CD14-positive monocyte (primary cell): Measurements from ENCODE around the gene ABCB1. TPM values are rescaled to one million over a fixed set of nuclear protein-coding genes. Genes with fewer than 3 reads are reported as not detected.

Experiments used
- DNase-seq, 3 donors: peaks; one replicate each; pipeline ENCODE4 v3.0.0-alpha.2; 2011 to 2022
- H2AFZ ChIP-seq: 2 replicates; pipeline ENCODE4 v1.6.0; 2012; ENCODE audit warnings: mild to moderate bottlenecking, low read depth, low read length, inconsistent platforms; ENCODE audit not compliant: insufficient read depth, poor library complexity, severe bottlenecking
- H3K27ac ChIP-seq, 2 donors: 1 replicate in 1 of 2; 2 replicates in 1 of 2; pipeline ENCODE4 v1.5.1; 2012 to 2013; ENCODE audit warnings: low read length in 2 of 2, control low read depth in 1 of 2, inconsistent platforms in 1 of 2, low read depth in 1 of 2, mild to moderate bottlenecking in 1 of 2
- H3K27me3 ChIP-seq, 2 donors: one replicate each; pipeline versions ENCODE4 v1.6.0 to v1.6.1; 2011 to 2013; ENCODE audit warnings: low read length in 2 of 2; ENCODE audit not compliant: control insufficient read depth in 2 of 2, insufficient read depth in 2 of 2
- H3K36me3 ChIP-seq, 2 donors: replicated peaks in 1 of 2; 1 replicate in 1 of 2; 2 replicates in 1 of 2; pipeline versions ENCODE4 v1.5.1 to v1.6.1; 2012 to 2013; ENCODE audit warnings: low read length in 2 of 2, control low read depth in 1 of 2, inconsistent platforms in 1 of 2, mild to moderate bottlenecking in 1 of 2; ENCODE audit not compliant: insufficient read depth in 2 of 2, control insufficient read depth in 1 of 2
- H3K4me1 ChIP-seq, 2 donors: 1 replicate in 1 of 2; 2 replicates in 1 of 2; pipeline versions ENCODE4 v1.5.1 to v1.6.1; 2012 to 2013; ENCODE audit warnings: low read length in 2 of 2, control low read depth in 1 of 2, inconsistent platforms in 1 of 2, mild to moderate bottlenecking in 1 of 2, moderate library complexity in 1 of 2; ENCODE audit not compliant: insufficient read depth in 2 of 2, control insufficient read depth in 1 of 2
- H3K4me2 ChIP-seq: replicated peaks from 2 replicates; pipeline ENCODE3; 2012; ENCODE audit warnings: low read length, moderate library complexity, mild to moderate bottlenecking; ENCODE audit not compliant: poor library complexity, severe bottlenecking; ENCODE audit errors: extremely low read depth
- H3K4me3 ChIP-seq, 3 experiments: fragments of 200-600 bp in 1 of 3; sonication (generic) in 1 of 3; replicated peaks in 1 of 3; 1 replicate in 2 of 3; 2 replicates in 1 of 3; pipeline ENCODE4 v1.5.1; 2011 to 2013; ENCODE audit warnings: low read length in 3 of 3, mild to moderate bottlenecking in 3 of 3, control low read depth in 2 of 3, low read depth in 2 of 3, inconsistent platforms in 1 of 3, moderate library complexity in 1 of 3
- H3K79me2 ChIP-seq: 2 replicates; pipeline ENCODE4 v1.6.0; 2012; ENCODE audit warnings: mild to moderate bottlenecking, control low read depth, inconsistent platforms, low read length, moderate library complexity; ENCODE audit not compliant: insufficient read depth
- H3K9ac ChIP-seq: 2 replicates; pipeline ENCODE4 v1.6.0; 2017; ENCODE audit warnings: low read length, mild to moderate bottlenecking; ENCODE audit not compliant: insufficient read depth, poor library complexity, severe bottlenecking
- H3K9me3 ChIP-seq, 2 donors: replicated peaks in 1 of 2; 1 replicate in 1 of 2; 2 replicates in 1 of 2; pipeline versions ENCODE4 v1.5.1 to v1.6.1; 2012 to 2013; ENCODE audit warnings: low read length in 2 of 2, control low read depth in 1 of 2; ENCODE audit not compliant: control insufficient read depth in 1 of 2, insufficient read depth in 1 of 2
- H4K20me1 ChIP-seq: 2 replicates; pipeline ENCODE4 v1.6.0; 2012; ENCODE audit warnings: mild to moderate bottlenecking, low read length, control low read depth, moderate library complexity; ENCODE audit not compliant: insufficient read depth
- H3K27ac Mint-ChIP-seq, 7 donors: one replicate each; pipeline ENCODE4 v1.8.0; 2020; ENCODE audit warnings: mild to moderate bottlenecking in 7 of 7, mixed read lengths in 7 of 7, moderate library complexity in 6 of 7, inconsistent platforms in 2 of 7
- H3K27me3 Mint-ChIP-seq, 3 donors: one replicate each; pipeline ENCODE4 v1.8.0; 2021 to 2022; ENCODE audit warnings: low read depth in 3 of 3, mild to moderate bottlenecking in 3 of 3, mixed read lengths in 3 of 3, moderate library complexity in 3 of 3, inconsistent platforms in 1 of 3
- H3K36me3 Mint-ChIP-seq, 2 donors: one replicate each; pipeline ENCODE4 v1.8.0; 2020; ENCODE audit warnings: mixed read lengths in 2 of 2, inconsistent platforms in 1 of 2, mild to moderate bottlenecking in 1 of 2
- H3K4me1 Mint-ChIP-seq: one replicate; pipeline ENCODE4 v1.8.0; 2020; ENCODE audit warnings: mild to moderate bottlenecking, mixed read lengths
- H3K4me3 Mint-ChIP-seq, 2 donors: one replicate each; pipeline ENCODE4 v1.8.0; 2020; ENCODE audit warnings: mild to moderate bottlenecking in 2 of 2, mixed read lengths in 2 of 2, moderate library complexity in 1 of 2
- H3K9me3 Mint-ChIP-seq, 7 donors: one replicate each; pipeline ENCODE4 v1.8.0; 2020 to 2022; ENCODE audit warnings: mixed read lengths in 7 of 7, mild to moderate bottlenecking in 6 of 7, moderate library complexity in 6 of 7, inconsistent platforms in 2 of 7
- WGBS: methylation state at CpG from one replicate; pipeline ENCODE4 v1.1.5; 2013; ENCODE audit warnings: missing lambda C conversion rate; ENCODE audit not compliant: insufficient coverage; 5-methylcytosine and 5-hydroxymethylcytosine counted together
- intact Hi-C, 2 donors: fragments of 100-400 bp; cut with micrococcal nuclease; formaldehyde crosslinking; loops; one replicate each; pipeline versions ENCODE4 v1.15.0 to v1.15.1; 2023
- polyA plus RNA-seq, 3 donors: library from polyadenylated mRNA; depleted of rRNA in 1 of 3; unstranded in 2 of 3; stranded (reverse) in 1 of 3; fragments of 300-500 nt in 2 of 3; fragments of >200 nt in 1 of 3; fragmentation: Illumina TruSeq in 2 of 3; gene quantifications; 1 replicate in 2 of 3; 2 replicates in 1 of 3; pipeline ENCODE4 v1.2.3, GENCODE V29; 2012 to 2021
- TF ChIP-seq, protein P1 (sequence below): fragments of 200-600 bp; IDR thresholded peaks from one replicate; pipeline ENCODE4 v1.8.0; 2022; ENCODE audit warnings: antibody characterized with exemption, mild to moderate bottlenecking

The ABCB1 gene
- polyA plus RNA-seq, 3 donors: 0.24 TPM; not detected in 2

DNA sequence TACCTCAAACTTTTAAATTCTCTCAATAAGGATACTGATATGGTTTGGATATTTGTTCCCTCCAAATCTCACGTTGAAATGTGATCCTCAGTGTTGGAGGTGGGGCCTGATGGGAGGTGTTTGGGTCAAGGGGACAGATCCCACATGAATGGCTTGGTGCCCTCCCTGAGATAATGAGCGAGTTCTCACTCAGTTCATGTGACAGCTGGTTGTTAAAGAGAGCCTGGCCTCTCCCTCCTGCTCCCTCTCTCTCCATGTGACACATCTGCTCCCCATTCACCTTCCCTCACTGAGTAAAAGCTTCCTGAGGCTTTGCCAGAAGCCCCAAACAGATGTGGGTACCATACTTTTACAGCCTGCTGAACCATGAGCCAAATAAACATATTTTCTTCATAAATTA, 144.4 kb downstream of the ABCB1 start:
- Mint-ChIP-seq H3K27ac (no peak overlapping the region), H3K27me3 (no peaks in the 10 kb centered on the region), H3K4me3 (no peak overlapping the region), H3K4me1 (no peaks in the 10 kb centered on the region), H3K36me3 (no peaks in the 10 kb centered on the region), H3K9me3 (peaks cover 0 to 2% (median 0%) of the 10 kb centered on the region in 7 donors)
- Histone ChIP-seq H3K4me1 (no peaks in the 10 kb centered on the region), H3K79me2 (no peaks in the 10 kb centered on the region), H3K36me3 (no peaks in the 10 kb centered on the region), H4K20me1 (no peaks in the 10 kb centered on the region), H2AFZ (no peak overlapping the region), H3K27me3 (no peaks in the 10 kb centered on the region), H3K9ac (no peak overlapping the region), H3K9me3 (no peaks in the 10 kb centered on the region), H3K4me2 (no peak overlapping the region), H3K27ac (no peak overlapping the region), H3K4me3 (no peak overlapping the region)
- intact Hi-C loops: no loop called here
- no CpG with 5 or more reads among the region's 2 CpGs for WGBS
- TF ChIP-seq, protein P1, sequence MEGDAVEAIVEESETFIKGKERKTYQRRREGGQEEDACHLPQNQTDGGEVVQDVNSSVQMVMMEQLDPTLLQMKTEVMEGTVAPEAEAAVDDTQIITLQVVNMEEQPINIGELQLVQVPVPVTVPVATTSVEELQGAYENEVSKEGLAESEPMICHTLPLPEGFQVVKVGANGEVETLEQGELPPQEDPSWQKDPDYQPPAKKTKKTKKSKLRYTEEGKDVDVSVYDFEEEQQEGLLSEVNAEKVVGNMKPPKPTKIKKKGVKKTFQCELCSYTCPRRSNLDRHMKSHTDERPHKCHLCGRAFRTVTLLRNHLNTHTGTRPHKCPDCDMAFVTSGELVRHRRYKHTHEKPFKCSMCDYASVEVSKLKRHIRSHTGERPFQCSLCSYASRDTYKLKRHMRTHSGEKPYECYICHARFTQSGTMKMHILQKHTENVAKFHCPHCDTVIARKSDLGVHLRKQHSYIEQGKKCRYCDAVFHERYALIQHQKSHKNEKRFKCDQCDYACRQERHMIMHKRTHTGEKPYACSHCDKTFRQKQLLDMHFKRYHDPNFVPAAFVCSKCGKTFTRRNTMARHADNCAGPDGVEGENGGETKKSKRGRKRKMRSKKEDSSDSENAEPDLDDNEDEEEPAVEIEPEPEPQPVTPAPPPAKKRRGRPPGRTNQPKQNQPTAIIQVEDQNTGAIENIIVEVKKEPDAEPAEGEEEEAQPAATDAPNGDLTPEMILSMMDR: no peak
- DNase-seq: no peak

Other genes with a start within 250 kb of the ABCB1 start
- gene ABCB4, start 125.2 kb downstream of the ABCB1 start, polyA plus RNA-seq: under 1 TPM in 1 of 3 donors, not detected in 2; 0.09 TPM
- not detected for gene RUNDC3B, start 27.5 kb upstream of the ABCB1 start, polyA plus RNA-seq